ENCODE data around the gene SYNE2.

SYNE2 gene

DNA sequence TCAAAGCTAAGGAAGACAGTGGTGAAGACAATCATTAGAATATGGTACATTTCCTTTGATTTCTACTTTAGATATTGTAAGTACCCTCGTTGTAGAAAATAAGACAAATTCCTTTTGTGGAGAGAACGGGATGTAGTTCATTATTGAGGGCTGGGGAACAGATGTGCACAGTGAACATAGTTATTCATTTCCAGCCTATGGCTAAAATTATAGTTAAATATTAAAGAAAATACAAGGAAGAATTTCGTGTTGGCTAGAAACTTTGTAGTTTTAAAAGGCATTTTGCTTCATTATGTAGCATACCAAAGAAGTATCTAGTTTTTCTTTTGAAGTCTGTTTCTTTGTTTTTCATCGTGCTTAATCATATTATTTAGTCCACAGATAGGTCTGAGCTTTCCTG, 239.5 kb downstream of the SYNE2 start:
- no peak for TF ChIP-seq CTCF (conservative IDR thresholded peaks at IDR 0.05; ENCODE audit: low read length)
- DNase-seq (ENCODE audit: low read depth) = no peak
- no peak overlapping the region for H3K4me3 ChIP-seq (ENCODE audit: low read length)

DNA sequence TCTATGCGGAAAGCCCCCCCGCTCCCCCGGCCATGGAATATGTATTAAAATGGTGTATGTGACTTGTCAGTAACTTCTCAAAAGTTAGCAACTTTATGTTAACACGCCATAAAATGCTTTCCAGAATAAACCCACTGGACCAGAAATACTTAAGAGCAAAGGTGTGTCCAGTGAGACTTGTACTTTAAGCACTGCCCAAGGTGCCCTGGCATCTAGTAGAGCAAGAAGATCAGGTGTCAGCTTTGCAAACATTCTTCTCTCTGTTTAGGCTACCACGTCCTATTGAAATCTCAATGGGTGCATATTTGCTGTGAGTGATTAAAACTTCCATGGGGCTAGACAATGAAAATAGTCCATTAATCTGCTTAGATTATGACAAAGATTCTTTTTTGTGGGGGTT, 240.1 kb downstream of the SYNE2 start:
- no peak for TF ChIP-seq CTCF (conservative IDR thresholded peaks at IDR 0.05; ENCODE audit: low read length)
- no peak overlapping the region for H3K4me3 ChIP-seq (ENCODE audit: low read length)
- DNase-seq (ENCODE audit: low read depth) = no peak

GRCh38 chr14:64095620-64096019, 242.8 kb downstream of the SYNE2 start:
- no peak for TF ChIP-seq CTCF (conservative IDR thresholded peaks at IDR 0.05; ENCODE audit: low read length)
- H3K4me3 ChIP-seq (ENCODE audit: low read length) = no peak overlapping the region
- peak; percentile 87 for DNase-seq (ENCODE audit: low read depth)

DNA sequence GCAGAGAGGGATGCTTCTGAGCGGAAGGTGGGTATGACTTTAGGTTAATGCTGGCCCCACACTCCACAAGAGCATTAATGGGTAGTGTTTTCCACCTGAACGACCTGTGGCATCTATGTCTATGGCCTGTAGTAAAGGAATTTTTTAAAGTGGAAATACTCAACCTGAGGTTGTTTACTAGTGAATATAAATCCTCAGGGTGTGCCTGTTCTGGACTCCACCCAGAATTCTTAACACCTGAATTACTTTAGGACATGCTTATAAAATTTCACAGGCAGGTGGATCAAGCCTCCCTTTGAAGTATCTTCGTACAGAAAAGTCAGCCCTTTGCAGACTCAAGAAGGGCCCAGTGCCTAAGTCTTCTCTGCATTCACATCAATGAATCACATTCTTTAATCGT, 245.3 kb downstream of the SYNE2 start:
- no peak for TF ChIP-seq CTCF (conservative IDR thresholded peaks at IDR 0.05; ENCODE audit: low read length)
- no peak for DNase-seq (ENCODE audit: low read depth)
- H3K4me3 ChIP-seq (ENCODE audit: low read length) = no peak overlapping the region

DNA sequence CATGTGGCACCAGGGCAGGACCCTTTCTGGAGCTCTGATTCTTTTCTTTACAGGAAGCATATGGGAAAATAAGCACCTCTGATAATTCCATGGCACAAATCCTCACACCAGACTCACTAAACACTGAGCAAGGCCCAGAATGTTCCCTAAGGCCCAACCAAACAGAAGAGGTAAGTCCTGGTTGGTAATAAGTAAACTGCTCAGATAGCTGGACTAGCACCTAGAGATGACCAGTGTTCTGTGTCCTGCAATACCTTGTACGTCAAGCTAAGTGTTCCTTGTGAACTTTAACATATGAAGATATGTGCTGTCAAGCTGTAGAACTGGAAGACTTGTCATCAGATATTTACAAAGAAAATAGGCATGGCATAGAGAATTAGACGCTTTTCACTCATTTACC, 254.6 kb downstream of the SYNE2 start:
- DNase-seq (ENCODE audit: low read depth) = no peak
- no peak for TF ChIP-seq CTCF (conservative IDR thresholded peaks at IDR 0.05; ENCODE audit: low read length)
- no peak overlapping the region for H3K4me3 ChIP-seq (ENCODE audit: low read length)

DNA sequence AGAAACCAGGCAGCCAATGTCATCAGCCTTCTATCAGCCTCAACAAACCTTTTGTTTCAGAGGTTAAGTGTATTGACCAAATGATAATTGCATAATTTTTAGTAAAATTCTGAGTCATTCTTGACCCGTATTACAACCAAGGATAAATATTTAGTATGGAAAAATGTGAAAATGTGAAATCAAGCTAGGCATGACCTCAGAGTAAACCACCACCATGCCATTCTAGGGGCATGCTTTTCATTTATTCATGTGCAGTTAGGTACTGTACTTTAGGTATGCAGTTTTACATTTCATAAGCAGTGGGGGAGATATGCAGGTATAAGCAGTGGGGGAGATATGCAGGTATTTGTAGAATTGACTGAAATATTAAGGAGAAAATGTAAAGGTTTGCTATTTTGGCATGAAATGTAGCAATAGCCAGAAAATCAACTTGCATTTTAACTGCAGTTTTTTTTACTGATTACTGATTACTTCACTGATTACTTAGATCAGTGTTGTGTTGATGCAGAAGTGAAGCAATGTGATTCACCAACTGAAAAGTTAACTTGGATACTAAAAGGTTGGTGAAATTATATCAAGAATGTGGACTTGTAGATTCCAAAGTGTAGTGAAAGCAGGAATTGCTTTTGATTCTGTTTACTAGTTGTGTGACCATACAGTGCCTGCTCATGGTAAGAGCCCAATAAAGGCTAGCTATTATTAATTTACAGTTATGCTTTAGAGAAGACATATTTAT, 257.2 kb downstream of the SYNE2 start:
- no peak overlapping the region for H3K4me3 ChIP-seq (ENCODE audit: low read length)
- peak; percentile 29 for DNase-seq (ENCODE audit: low read depth)
- no peak for TF ChIP-seq CTCF (conservative IDR thresholded peaks at IDR 0.05; ENCODE audit: low read length)

DNA sequence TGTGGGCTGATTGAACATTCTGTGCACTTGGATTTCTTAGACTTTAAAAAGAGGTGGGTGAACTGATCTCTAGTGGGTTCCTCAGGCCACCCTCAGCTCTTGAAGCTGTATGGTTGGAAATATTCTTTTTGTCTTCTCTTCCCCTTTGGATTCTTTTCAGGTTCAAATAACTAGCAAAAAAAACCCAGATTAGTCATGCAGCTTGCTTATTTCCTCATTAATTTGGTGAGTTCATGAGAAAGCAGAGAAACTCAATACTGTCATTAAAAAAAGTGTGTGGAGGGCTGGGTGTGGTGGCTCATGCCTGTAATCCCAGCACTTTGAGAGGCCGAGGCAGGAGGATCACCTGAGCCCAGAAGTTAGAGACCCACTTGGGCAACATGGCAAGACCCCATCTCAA, 258.0 kb downstream of the SYNE2 start:
- DNase-seq (ENCODE audit: low read depth) = no peak
- no peak overlapping the region for H3K4me3 ChIP-seq (ENCODE audit: low read length)
- TF ChIP-seq CTCF (conservative IDR thresholded peaks at IDR 0.05; ENCODE audit: low read length) = no peak

All from AG10803 (cell line).